Body of pancreas (tissue), 4 donors: Measurements from ENCODE around the gene ULK2. TPM values are rescaled to one million over a fixed set of nuclear protein-coding genes. Genes with fewer than 3 reads are reported as not detected.
"Not testable (repeated sequence)": the region's sequence is repeated elsewhere in the genome, so short reads cannot be mapped to it uniquely, and the experiment has no call there.

Experiments
- ATAC-seq: fragments of 150-250 bp; one replicate; pipeline ENCODE4 v1.9.1; 2016
- DNase-seq, 4 donors: peaks; one replicate each; pipeline ENCODE4 v3.0.0-alpha.2; 2019
- H3K27ac ChIP-seq, 4 donors: fragments of 200-600 bp; sonication (generic); 1 replicate in 3 of 4; 2 replicates in 1 of 4; pipeline versions ENCODE4 v1.5.1 to v1.6.1; 2016 to 2019; ENCODE audit warnings: mild to moderate bottlenecking in 1 of 4, mixed read lengths in 1 of 4, moderate library complexity in 1 of 4
- H3K27me3 ChIP-seq, 2 donors: fragments of 200-600 bp; sonication (generic); one replicate each; pipeline ENCODE4 v1.6.0; 2016; ENCODE audit warnings: mild to moderate bottlenecking in 1 of 2
- H3K36me3 ChIP-seq, 2 donors: fragments of 200-600 bp; sonication (generic); replicated peaks in 1 of 2; 2 replicates each; pipeline ENCODE4 v1.5.1; 2016; ENCODE audit warnings: low read depth in 2 of 2; ENCODE audit not compliant: insufficient read depth in 1 of 2
- H3K4me1 ChIP-seq: fragments of 200-600 bp; sonication (generic); one replicate; pipeline ENCODE4 v1.6.0; 2016
- H3K4me3 ChIP-seq, 2 donors: fragments of 200-600 bp; sonication (generic); 1 replicate in 1 of 2; 2 replicates in 1 of 2; pipeline ENCODE4 v1.5.1; 2016 to 2019
- H3K9me3 ChIP-seq, 3 donors: fragments of 200-600 bp; sonication (generic); 1 replicate in 2 of 3; 2 replicates in 1 of 3; pipeline ENCODE4 v1.5.1; 2016
- CTCF ChIP-seq, 7 experiments: fragments of 450-650 bp in 4 of 7; fragments of 200-600 bp in 3 of 7; sonication (generic) in 3 of 7; IDR thresholded peaks; one replicate each; pipeline ENCODE4 v1.5.1; 2016 to 2019; ENCODE audit warnings: antibody characterized with exemption in 7 of 7
- POLR2A ChIP-seq, 3 donors: fragments of 450-650 bp; IDR thresholded peaks; one replicate each; pipeline ENCODE4 v1.6.1; 2016; ENCODE audit warnings: antibody characterized with exemption in 3 of 3, mild to moderate bottlenecking in 2 of 3
- WGBS, 2 donors: methylation state at CpG; one replicate each; pipeline ENCODE4 v1.1.5; 2017; 5-methylcytosine and 5-hydroxymethylcytosine counted together
- intact Hi-C: fragments of 100-400 bp; cut with DNase I; formaldehyde crosslinking; loops from one replicate; pipeline ENCODE4 v1.15.1; 2023
- total RNA-seq, 2 donors: library from RNA; depleted of rRNA; stranded (reverse); fragments of >200 nt; gene quantifications; one replicate each; pipeline ENCODE4 v1.1.0, GENCODE V29; 2016

The ULK2 gene
- total RNA-seq, 2 donors from 2014 or later = 10.1 to 28.3 TPM

- 79 to 83% methylated on average over 8 to 10 of the region's 10 CpGs for WGBS, 2 donors
- no peak overlapping the region for H3K4me3 ChIP-seq
- TF ChIP-seq POLR2A (IDR thresholded peaks at IDR 0.05) = no peak
- TF ChIP-seq CTCF (IDR thresholded peaks at IDR 0.05) = no peak
- no peaks in the 10 kb centered on the region for H3K27me3 ChIP-seq
- no peak for ATAC-seq
- H3K4me1 ChIP-seq = peaks cover 12% of the 10 kb centered on the region
- no peak overlapping the region for H3K27ac ChIP-seq
- intact Hi-C loops = no loop called here
- no peaks in the 10 kb centered on the region for H3K9me3 ChIP-seq
- H3K36me3 ChIP-seq = no peaks in the 10 kb centered on the region
- DNase-seq = no peak
Measured at GRCh38 chr17:19874256-19874655, 6.5 kb upstream of the ULK2 start.

GRCh38 chr17:19873346-19873745 lies 5.6 kb upstream of the ULK2 start:
- ATAC-seq = no peak

GRCh38 chr17:19868079-19868395 lies 301 bp upstream of the ULK2 start:
- TF ChIP-seq CTCF (IDR thresholded peaks at IDR 0.05) (no peak), POLR2A (IDR thresholded peaks at IDR 0.05) (peak in 1 of 3 donors; percentile 25)
- 0 to 39% methylated on average over 1 to 23 of the region's 23 CpGs for WGBS, 2 donors

More at GRCh38 chr17:19873346-19873745, 5.6 kb upstream of the ULK2 start:
- Histone ChIP-seq H3K4me1 (peaks cover 12% of the 10 kb centered on the region), H3K27me3 (no peaks in the 10 kb centered on the region), H3K9me3 (no peaks in the 10 kb centered on the region), H3K36me3 (no peaks in the 10 kb centered on the region), H3K27ac (no peak overlapping the region), H3K4me3 (no peak overlapping the region)
- intact Hi-C loops = no loop called here
- no peak for DNase-seq
- TF ChIP-seq CTCF (IDR thresholded peaks at IDR 0.05) (no peak), POLR2A (IDR thresholded peaks at IDR 0.05) (no peak)
- 83 to 87% methylated on average over 3 of the region's 3 CpGs for WGBS, 2 donors

GRCh38 chr17:19867079-19867328 lies 732 bp downstream of the ULK2 start:
- peaks cover 12% of the 10 kb centered on the region for H3K4me1 ChIP-seq
- intact Hi-C loops = no loop called here
- H3K4me3 ChIP-seq = peak overlapping the region; percentile 12 to 75
- peak overlapping the region; percentile 68 to 86 (median 76) for H3K27ac ChIP-seq
- H3K27me3 ChIP-seq = no peaks in the 10 kb centered on the region
- ATAC-seq (peak; percentile 68), DNase-seq (peak; percentile 61 to 78 (median 72))
- H3K9me3 ChIP-seq = no peaks in the 10 kb centered on the region
- TF ChIP-seq POLR2A (IDR thresholded peaks at IDR 0.05) = peak; percentile 1 to 61 (median 53)
- peak in 4 of 7 experiments; percentile 31 to 39 (median 32) for TF ChIP-seq CTCF (IDR thresholded peaks at IDR 0.05)
- H3K36me3 ChIP-seq = no peaks in the 10 kb centered on the region
- WGBS, 2 donors = 1% methylated on average over 27 of the region's 27 CpGs; no CpG with 5 or more reads in 1 of the 2 donors

More at GRCh38 chr17:19868079-19868395, 301 bp upstream of the ULK2 start:
- peak overlapping the region; percentile 12 to 15 for H3K4me3 ChIP-seq
- H3K4me1 ChIP-seq = peaks cover 12% of the 10 kb centered on the region
- no peak for DNase-seq
- H3K27me3 ChIP-seq = no peaks in the 10 kb centered on the region
- no peaks in the 10 kb centered on the region for H3K9me3 ChIP-seq
- H3K27ac ChIP-seq = peak overlapping the region in 3 of 4 donors; percentile 68 to 86 (median 81)
- H3K36me3 ChIP-seq = no peaks in the 10 kb centered on the region
- ATAC-seq = no peak
- intact Hi-C loops = no loop called here

- DNase-seq (no peak), ATAC-seq (no peak)
- Histone ChIP-seq H3K27ac (no peak overlapping the region), H3K27me3 (no peaks in the 10 kb centered on the region), H3K4me1 (peaks cover 12% of the 10 kb centered on the region), H3K4me3 (no peak overlapping the region), H3K36me3 (no peaks in the 10 kb centered on the region), H3K9me3 (no peaks in the 10 kb centered on the region)
- TF ChIP-seq POLR2A (IDR thresholded peaks at IDR 0.05) (no peak), CTCF (IDR thresholded peaks at IDR 0.05) (no peak)
- intact Hi-C loops = no loop called here
- WGBS, 2 donors = 87 to 89% methylated on average over 3 of the region's 3 CpGs
Measured at GRCh38 chr17:19865021-19865420, 2.7 kb downstream of the ULK2 start.

GRCh38 chr17:19860647-19861177 lies 7.0 kb downstream of the ULK2 start:
- H3K4me1 ChIP-seq, DNase-seq, H3K27me3 ChIP-seq, H3K36me3 ChIP-seq, H3K27ac ChIP-seq, ATAC-seq, H3K4me3 ChIP-seq, intact Hi-C loops, H3K9me3 ChIP-seq: not testable (repeated sequence)
- WGBS, 2 donors = 94 to 97% methylated on average over 9 of the region's 9 CpGs
